GM21717 (cell line): Measurements from ENCODE around the gene PCDHAC2.

Source experiments
- ATAC-seq: cut with Tn5 transposase; IDR thresholded peaks from one replicate; pipeline ENCODE4 v1.9.1; 2021; ENCODE audit warnings: mild to moderate bottlenecking, moderate library complexity; ENCODE audit not compliant: unreplicated experiment

Gene PCDHAC2

GRCh38 chr5:140982083-140982716, 15.9 kb downstream of the PCDHAC2 start:
- ATAC-seq, result no peak

- ATAC-seq, result no peak
Observed at GRCh38 chr5:140986117-140986521, 19.8 kb downstream of the PCDHAC2 start.

- no peak for ATAC-seq
Observed at GRCh38 chr5:140988100-140988499, 21.8 kb downstream of the PCDHAC2 start.

- no peak for ATAC-seq
Observed at GRCh38 chr5:140988608-140989007, 22.3 kb downstream of the PCDHAC2 start.

GRCh38 chr5:140989254-140990020, 23.2 kb downstream of the PCDHAC2 start:
- ATAC-seq, result no peak

- ATAC-seq, result no peak
Observed at GRCh38 chr5:140992828-140993227, 26.6 kb downstream of the PCDHAC2 start.

GRCh38 chr5:140996060-140996459, 29.8 kb downstream of the PCDHAC2 start:
- ATAC-seq, result no peak

- ATAC-seq, result no peak
Observed at GRCh38 chr5:140998921-140999410, 32.7 kb downstream of the PCDHAC2 start.

GRCh38 chr5:141001446-141001843, 35.2 kb downstream of the PCDHAC2 start:
- no peak for ATAC-seq

GRCh38 chr5:141001844-141002604, 35.7 kb downstream of the PCDHAC2 start:
- no peak for ATAC-seq

- no peak for ATAC-seq
Observed at GRCh38 chr5:141002605-141002965, 36.3 kb downstream of the PCDHAC2 start.

- ATAC-seq, result no peak
Observed at GRCh38 chr5:141003031-141003430, 36.8 kb downstream of the PCDHAC2 start.

- ATAC-seq, result no peak
Observed at GRCh38 chr5:141003791-141004611, 37.7 kb downstream of the PCDHAC2 start.

- no peak for ATAC-seq
Observed at GRCh38 chr5:141007791-141008190, 41.5 kb downstream of the PCDHAC2 start.

GRCh38 chr5:141010047-141010793, 43.9 kb downstream of the PCDHAC2 start:
- ATAC-seq, result no peak

GRCh38 chr5:141017943-141018342, 51.7 kb downstream of the PCDHAC2 start:
- no peak for ATAC-seq
